HuH-7.5 (cell line): ENCODE results near the gene NPPA.

Experiments used
- DNase-seq: peaks from one replicate; pipeline ENCODE4 v3.0.0; 2011; ENCODE audit warnings: low spot score

The NPPA gene

DNA sequence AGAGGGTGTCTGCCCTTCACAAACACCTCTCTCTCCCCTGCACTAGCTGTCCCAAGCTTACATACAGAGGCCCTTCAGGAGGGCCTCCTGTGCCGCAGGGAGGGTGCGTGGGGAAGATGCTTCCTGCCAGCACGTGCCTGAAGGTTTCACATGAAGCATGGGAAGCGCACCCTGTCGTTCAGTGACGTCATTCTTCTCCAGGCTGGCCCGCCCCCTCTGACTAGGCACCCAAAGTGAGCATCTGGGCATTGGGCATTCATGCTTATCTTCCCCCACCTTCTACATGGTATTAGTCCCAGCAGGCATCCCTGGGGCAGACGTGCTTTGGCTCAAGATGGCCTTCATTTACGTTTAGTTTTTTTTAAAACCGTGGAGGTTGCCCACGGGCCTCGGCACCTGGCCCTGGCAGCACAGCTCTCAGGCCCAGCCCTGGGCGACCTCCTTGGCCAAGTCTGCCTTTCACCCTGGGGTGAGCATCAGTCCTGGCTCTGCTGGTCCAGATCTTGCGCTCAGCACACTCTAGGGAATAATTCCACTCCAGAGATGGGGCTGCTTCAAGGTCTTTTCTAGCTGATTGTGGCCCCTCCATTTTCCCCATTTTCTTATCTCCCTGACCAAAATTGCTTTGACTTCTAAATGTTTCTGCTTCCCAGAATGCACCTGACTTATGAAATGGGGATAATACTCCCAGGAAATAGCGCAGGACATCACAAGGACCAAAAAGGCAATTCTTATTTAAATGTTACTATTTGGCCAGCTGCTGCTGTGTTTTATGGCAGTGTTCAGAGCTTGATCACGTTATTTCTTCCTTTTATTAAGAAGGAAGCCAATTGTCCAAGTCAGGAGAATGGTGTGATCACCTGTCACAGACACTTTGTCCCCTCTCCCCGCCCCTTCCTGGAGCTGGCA lies 6.1 kb downstream of the NPPA start:
- no peak for DNase-seq

DNA sequence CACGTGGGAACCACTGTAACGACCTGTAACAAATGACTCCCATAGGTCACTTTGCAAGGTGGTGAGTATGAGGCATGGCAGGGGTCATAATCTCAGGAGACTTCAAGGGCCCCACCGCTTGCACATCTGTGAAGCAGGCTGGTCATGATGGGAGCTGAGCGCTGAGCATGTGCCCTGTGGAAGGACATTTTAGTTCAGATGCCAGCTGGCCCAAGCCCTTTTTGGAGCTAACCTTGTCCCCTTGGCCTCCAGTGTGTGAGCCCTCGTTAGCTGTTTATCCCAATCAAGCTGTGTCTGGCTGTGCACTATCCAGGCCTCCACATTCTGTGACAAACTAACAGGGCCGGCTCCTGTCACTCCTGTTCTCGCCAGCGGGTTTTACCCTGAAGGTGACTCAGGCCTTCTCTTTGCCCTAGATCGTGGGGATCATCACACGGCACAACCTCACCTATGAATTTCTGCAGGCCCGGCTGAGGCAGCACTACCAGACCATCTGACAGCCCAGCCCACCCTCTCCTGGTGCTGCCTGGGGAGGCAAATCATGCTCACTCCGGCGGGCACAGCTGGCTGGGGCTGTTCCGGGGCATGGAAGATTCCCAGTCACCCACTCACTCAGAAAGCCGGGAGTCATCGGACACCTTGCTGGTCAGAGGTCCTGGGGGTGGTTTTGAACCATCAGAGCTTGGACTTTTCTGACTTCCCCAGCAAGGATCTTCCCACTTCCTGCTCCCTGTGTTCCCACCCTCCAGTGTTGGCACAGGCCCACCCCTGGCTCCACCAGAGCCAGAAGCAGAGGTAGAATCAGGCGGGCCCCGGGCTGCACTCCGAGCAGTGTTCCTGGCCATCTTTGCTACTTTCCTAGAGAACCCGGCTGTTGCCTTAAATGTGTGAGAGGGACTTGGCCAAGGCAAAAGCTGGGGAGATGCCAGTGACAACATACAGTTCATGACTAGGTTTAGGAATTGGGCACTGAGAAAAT lies 7.6 kb downstream of the NPPA start:
- no peak for DNase-seq

DNA sequence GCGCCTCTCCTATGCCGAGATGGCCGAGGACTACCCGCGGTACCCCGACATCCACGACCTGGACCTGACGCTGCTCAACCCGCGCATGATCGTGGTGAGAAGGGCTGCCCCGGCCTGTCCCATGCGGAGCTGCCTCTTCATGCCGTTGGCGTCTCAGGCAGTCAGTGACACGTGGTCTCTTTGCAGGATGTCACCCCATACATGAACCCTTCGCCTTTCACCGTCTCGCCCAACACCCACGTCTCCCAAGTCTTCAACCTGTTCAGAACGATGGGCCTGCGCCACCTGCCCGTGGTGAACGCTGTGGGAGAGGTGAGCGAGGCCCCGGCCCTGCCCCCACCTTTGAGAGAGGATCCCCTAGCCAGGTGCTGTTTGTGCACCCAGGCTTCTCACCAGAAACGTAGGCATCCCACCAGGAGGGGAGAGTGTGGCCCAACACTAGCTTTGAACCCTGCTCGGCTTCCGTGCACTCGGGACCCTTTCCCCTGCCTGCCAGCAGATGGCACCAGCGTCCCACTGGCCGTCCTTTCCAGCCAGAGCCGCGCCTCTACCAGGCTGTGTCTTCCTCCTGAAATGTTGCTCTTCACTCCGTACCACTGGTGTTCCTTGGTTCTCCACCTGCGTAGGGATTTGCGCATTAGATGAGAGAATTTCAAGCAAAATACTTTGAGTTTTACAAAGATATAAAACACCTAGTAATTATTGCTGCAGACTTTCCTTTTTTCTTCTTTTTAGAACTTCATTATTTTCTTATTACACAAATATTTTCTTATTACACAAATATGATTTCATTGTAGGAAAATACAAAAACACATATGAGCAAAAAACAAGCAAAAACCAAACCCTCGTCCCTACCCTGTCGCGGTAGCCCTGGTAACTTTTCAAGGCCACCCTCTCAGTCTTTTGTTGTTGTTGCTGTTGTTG lies 9.0 kb downstream of the NPPA start:
- peak; percentile 87 for DNase-seq

DNA sequence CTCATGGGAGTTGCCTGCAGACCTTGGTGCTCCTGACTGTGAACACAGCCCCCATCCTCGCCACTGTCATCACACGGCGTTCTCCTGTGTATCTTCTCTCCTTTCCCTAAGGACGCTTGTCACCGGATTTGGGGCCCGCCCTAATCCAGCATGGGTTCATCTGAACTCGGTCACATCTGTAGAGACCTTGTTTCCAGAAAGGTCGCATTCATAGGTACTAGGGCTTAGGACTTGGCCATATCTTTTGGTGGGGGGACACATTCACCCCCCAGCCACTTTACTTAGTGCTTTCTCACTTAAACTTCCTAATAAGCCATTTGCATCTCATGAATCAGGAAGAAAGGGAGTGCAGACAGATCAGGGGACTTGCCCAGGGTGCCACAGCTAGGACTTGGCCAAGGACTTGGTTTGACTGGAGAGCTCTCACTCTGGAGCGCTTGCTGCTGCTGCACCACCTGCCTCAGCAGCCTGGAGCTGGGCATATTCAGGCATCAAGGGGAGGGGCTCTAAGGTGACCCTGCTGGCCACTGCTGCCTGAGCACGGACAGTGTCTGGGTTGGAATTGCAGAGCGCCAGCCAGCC lies 9.7 kb downstream of the NPPA start:
- DNase-seq: no peak

- no peak for DNase-seq
Measured at GRCh38 chr1:11836955-11837766, 10.4 kb downstream of the NPPA start.

GRCh38 chr1:11835441-11836225 lies 11.9 kb downstream of the NPPA start:
- no peak for DNase-seq

DNA sequence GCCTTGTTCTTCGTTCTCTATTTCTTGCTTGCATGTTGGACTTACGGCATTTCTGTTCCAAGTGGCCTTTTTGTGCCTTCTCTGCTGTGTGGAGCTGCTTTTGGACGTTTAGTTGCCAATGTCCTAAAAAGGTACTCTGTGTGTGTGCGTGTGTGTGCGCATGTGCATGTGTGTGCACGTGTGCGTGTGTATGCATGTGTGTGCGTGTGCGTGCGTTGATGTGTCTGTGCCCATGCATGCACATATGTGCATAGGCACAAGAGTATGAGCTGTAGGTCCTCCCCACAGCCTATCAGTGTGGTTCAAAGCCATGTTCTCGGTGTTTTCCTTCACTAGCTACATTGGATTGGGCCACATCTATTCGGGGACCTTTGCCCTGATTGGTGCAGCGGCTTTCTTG lies 13.7 kb downstream of the NPPA start:
- no peak for DNase-seq

DNA sequence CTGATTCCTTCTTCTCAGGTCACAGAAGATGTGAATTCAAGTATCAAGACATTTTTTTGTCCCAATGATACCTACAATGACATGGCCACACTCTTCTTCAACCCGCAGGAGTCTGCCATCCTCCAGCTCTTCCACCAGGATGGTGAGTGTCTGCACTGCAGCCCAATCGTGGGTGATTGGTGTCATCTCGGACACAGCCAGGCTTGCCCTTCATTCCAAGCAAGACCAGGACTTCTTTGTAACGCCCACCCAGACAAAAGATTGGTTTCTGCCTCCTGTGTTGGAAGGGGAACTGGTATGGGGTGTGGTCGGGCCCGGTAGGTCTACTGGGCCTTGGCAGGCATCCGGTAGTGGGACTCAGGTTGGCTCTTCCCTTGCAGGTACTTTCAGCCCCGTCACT lies 14.1 kb downstream of the NPPA start:
- DNase-seq: no peak

GRCh38 chr1:11831945-11832725 lies 15.4 kb downstream of the NPPA start:
- no peak for DNase-seq

- DNase-seq: no peak
Measured at GRCh38 chr1:11828511-11828910, 19.1 kb downstream of the NPPA start.

GRCh38 chr1:11826946-11827345 lies 20.6 kb downstream of the NPPA start:
- no peak for DNase-seq

GRCh38 chr1:11825131-11825530 lies 22.5 kb downstream of the NPPA start:
- DNase-seq: no peak

GRCh38 chr1:11823366-11824137 lies 24.0 kb downstream of the NPPA start:
- no peak for DNase-seq

GRCh38 chr1:11822091-11822490 lies 25.5 kb downstream of the NPPA start:
- no peak for DNase-seq

GRCh38 chr1:11817192-11817591 lies 30.4 kb downstream of the NPPA start:
- DNase-seq: no peak

DNA sequence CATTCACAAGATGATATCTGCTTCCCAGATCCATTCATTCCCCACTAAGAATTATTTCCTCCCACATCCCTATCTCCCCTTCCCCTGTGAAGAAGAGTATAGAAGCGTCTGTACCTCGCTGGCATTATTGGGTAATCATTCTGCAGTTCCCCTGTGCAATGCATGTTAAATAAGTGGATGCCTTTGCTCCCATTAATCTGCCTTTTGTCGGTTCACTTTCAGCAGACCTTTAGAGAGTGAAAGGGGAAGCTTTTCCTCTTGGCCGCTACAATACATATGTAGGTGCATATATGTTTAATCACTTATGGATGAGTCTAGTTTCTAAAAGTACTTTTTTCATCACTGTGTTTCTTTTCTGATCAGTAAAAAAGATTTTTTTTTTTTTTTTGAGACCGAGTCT lies 34.6 kb downstream of the NPPA start:
- no peak for DNase-seq

GRCh38 chr1:11807133-11807532 lies 40.5 kb downstream of the NPPA start:
- no peak for DNase-seq

GRCh38 chr1:11806307-11806936 lies 41.2 kb downstream of the NPPA start:
- DNase-seq: no peak
